Gastroesophageal sphincter (tissue), 4 donors: ENCODE measurements around the gene PLXNA1. TPM values are rescaled to one million over a fixed set of nuclear protein-coding genes. Genes with fewer than 3 reads are reported as not detected.

Experiments
- ATAC-seq: fragments of 150-250 bp; one replicate; pipeline ENCODE4 v1.9.1; 2016; ENCODE audit warnings: mild to moderate bottlenecking, moderate library complexity
- H3K27ac ChIP-seq, 4 donors: fragments of 200-600 bp; sonication (generic) in 3 of 4; 1 replicate in 3 of 4; 2 replicates in 1 of 4; pipeline ENCODE4 v1.5.1; 2016 to 2019
- H3K27me3 ChIP-seq: fragments of 200-600 bp; sonication (generic); one replicate; pipeline ENCODE4 v1.5.1; 2019
- H3K36me3 ChIP-seq, 2 donors: fragments of 200-600 bp; sonication (generic); one replicate each; pipeline ENCODE4 v1.5.1; 2019; ENCODE audit warnings: control low read depth in 1 of 2
- H3K4me1 ChIP-seq, 3 donors: fragments of 200-600 bp; sonication (generic); 1 replicate in 2 of 3; 2 replicates in 1 of 3; pipeline ENCODE4 v1.5.1; 2016 to 2019; ENCODE audit warnings: control low read depth in 2 of 3
- H3K4me3 ChIP-seq, 2 donors: fragments of 200-600 bp; sonication (generic); one replicate each; pipeline ENCODE4 v1.5.1; 2019; ENCODE audit warnings: mild to moderate bottlenecking in 1 of 2, moderate library complexity in 1 of 2
- H3K9me3 ChIP-seq, 3 donors: fragments of 200-600 bp; sonication (generic); one replicate each; pipeline ENCODE4 v1.5.1; 2017 to 2019; ENCODE audit warnings: control low read depth in 2 of 3
- EP300 ChIP-seq: sonication (generic); formaldehyde crosslinking; IDR thresholded peaks from one replicate; pipeline ENCODE4 v1.6.1; 2017; ENCODE audit warnings: antibody characterized with exemption, mild to moderate bottlenecking
- POLR2A ChIP-seq, 2 donors: fragments of 450-650 bp; IDR thresholded peaks; one replicate each; pipeline ENCODE4 v1.6.1; 2017; ENCODE audit warnings: antibody characterized with exemption in 2 of 2, mild to moderate bottlenecking in 2 of 2, moderate library complexity in 1 of 2
- POLR2AphosphoS5 ChIP-seq: sonication (generic); formaldehyde crosslinking; IDR thresholded peaks from one replicate; pipeline ENCODE4 v1.6.1; 2017; ENCODE audit warnings: antibody characterized with exemption
- WGBS, 2 donors: methylation state at CpG; one replicate each; pipeline ENCODE4 v1.1.5; 2018; ENCODE audit warnings: low coverage in 1 of 2; 5-methylcytosine and 5-hydroxymethylcytosine counted together
- total RNA-seq, 4 donors: library from RNA; depleted of rRNA; stranded (reverse); fragments of >200 nt; gene quantifications; one replicate each; pipeline ENCODE4 v1.1.0, GENCODE V29; 2016
- TF ChIP-seq, protein P1 (sequence below), 4 experiments: fragments of 200-600 bp in 2 of 4; fragments of 450-650 bp in 2 of 4; sonication (generic) in 1 of 4; IDR thresholded peaks; one replicate each; pipeline ENCODE4 v1.5.1; 2017 to 2019; ENCODE audit warnings: antibody characterized with exemption in 4 of 4, mild to moderate bottlenecking in 2 of 4, moderate library complexity in 2 of 4

The PLXNA1 gene
- total RNA-seq, 4 donors from 2014 or later = 20.1 to 86.7 (median 31.9) TPM

DNA sequence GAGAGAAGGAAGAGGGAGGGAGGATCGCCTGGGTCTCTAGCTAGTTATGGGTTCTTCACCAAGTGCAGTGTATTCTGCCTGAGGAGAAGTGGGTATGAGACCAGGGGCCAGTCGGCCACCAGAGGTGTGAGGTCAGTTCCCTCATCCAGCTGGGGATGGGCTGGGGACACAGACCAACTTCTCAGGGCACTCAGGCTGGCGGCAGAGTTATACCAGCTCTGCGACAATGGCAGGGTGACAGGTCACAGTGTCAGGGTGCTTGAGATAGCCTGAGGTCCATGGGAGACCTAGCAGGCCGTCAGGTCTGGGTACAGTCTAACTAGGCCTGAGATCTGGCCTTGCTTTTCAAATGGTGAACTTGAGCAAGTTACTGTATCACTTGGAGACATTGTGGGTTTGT, 31.4 kb upstream of the PLXNA1 start:
- no peak for ATAC-seq
- H3K9me3 ChIP-seq = no peaks in the 10 kb centered on the region

DNA sequence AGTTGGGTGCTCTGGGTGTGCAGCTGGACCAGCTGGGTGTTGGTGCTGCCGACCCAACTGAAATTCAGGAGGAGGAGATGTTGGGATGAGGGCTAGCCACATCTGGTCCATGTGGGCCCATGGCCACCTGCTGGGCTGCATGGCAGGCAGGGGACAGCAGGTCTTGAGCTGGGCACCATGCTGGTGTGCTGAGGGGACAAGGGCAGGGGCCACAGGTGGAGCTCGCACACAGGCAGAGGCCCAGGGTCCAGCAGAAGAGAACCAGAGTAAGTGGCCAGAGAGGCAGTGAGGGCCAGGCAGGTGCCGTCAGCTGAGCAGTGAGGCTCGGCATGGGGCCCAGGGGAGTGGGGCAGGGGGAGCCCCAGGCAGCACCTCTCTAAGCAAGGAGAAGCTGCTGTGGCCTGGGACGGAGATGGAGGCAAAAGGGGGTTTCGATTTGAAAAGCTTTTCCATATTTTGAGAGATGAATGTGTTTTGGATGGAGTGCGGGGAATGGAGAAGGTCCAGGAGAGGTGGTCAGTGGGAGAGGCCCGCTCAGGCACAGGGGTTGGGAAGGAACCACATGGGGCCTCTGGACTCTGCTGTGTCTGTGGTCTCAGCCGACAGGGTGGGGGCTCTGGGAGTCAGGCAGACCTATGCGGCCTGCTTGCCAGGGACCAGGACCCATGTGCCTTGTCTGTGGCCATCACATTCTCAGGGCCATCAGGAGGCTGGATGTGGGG, 30.5 kb upstream of the PLXNA1 start:
- H3K9me3 ChIP-seq = no peaks in the 10 kb centered on the region
- no peak overlapping the region for H3K27ac ChIP-seq
- H3K4me1 ChIP-seq = no peaks in the 10 kb centered on the region
- WGBS, 2 donors = 92 to 98% methylated on average over 5 to 6 of the region's 10 CpGs
- H3K4me3 ChIP-seq = no peak overlapping the region
- TF ChIP-seq POLR2AphosphoS5 (no peak), EP300 (no peak), POLR2A (IDR thresholded peaks at IDR 0.05) (no peak)
- TF ChIP-seq, protein P1, sequence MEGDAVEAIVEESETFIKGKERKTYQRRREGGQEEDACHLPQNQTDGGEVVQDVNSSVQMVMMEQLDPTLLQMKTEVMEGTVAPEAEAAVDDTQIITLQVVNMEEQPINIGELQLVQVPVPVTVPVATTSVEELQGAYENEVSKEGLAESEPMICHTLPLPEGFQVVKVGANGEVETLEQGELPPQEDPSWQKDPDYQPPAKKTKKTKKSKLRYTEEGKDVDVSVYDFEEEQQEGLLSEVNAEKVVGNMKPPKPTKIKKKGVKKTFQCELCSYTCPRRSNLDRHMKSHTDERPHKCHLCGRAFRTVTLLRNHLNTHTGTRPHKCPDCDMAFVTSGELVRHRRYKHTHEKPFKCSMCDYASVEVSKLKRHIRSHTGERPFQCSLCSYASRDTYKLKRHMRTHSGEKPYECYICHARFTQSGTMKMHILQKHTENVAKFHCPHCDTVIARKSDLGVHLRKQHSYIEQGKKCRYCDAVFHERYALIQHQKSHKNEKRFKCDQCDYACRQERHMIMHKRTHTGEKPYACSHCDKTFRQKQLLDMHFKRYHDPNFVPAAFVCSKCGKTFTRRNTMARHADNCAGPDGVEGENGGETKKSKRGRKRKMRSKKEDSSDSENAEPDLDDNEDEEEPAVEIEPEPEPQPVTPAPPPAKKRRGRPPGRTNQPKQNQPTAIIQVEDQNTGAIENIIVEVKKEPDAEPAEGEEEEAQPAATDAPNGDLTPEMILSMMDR (IDR thresholded peaks at IDR 0.05) = no peak
- peaks cover 0 to 27% of the 10 kb centered on the region in 2 donors for H3K36me3 ChIP-seq
- H3K27me3 ChIP-seq = no peaks in the 10 kb centered on the region
- ATAC-seq = no peak

More for the DNA sequence above, 31.4 kb upstream of the PLXNA1 start:
- WGBS, 2 donors = 92 to 100% methylated on average over 1 to 2 of the region's 5 CpGs
- Histone ChIP-seq H3K27ac (no peak overlapping the region), H3K4me3 (no peak overlapping the region), H3K36me3 (peaks cover 0 to 29% of the 10 kb centered on the region in 2 donors), H3K27me3 (no peaks in the 10 kb centered on the region), H3K4me1 (no peaks in the 10 kb centered on the region)
- TF ChIP-seq POLR2AphosphoS5 (no peak), POLR2A (IDR thresholded peaks at IDR 0.05) (no peak), EP300 (no peak)
- TF ChIP-seq, protein P1 (IDR thresholded peaks at IDR 0.05) = no peak

DNA sequence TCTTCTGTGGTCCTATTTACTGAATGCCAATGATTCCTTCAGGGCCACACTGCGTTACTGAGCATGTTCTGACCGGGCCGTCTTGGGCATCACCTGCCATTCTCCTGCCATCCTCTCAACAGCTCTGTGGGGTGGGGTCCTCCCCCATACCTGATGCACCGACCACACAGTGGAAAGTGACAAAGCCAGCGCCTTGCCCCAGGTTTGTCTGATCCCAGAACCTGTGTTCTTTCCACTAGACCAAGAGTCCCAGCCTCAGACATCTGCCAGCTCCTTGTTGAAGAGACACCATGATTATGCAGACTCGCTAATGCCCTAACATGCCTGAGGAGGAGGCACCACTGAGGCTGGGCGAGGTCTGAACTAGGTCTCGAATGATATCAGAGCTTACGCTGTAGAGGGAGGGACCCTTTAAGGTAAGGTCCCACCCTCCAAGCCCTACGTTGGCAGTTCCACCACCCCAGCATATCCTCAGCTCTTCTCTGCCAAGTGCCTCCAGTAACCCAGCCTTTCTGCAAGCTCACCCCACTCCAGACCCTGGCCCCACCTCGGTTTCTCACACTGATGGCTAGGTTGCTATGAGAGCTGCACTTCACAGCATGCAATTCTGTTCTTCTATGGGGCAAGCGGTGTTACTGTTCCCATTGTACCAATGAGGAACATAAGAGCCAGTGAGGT, 29.8 kb upstream of the PLXNA1 start:
- no peak for ATAC-seq
- TF ChIP-seq, protein P1 (IDR thresholded peaks at IDR 0.05) = no peak
- TF ChIP-seq EP300 (no peak), POLR2AphosphoS5 (no peak), POLR2A (IDR thresholded peaks at IDR 0.05) (no peak)
- WGBS, 2 donors = 94 to 100% methylated on average over 4 to 5 of the region's 12 CpGs

DNA sequence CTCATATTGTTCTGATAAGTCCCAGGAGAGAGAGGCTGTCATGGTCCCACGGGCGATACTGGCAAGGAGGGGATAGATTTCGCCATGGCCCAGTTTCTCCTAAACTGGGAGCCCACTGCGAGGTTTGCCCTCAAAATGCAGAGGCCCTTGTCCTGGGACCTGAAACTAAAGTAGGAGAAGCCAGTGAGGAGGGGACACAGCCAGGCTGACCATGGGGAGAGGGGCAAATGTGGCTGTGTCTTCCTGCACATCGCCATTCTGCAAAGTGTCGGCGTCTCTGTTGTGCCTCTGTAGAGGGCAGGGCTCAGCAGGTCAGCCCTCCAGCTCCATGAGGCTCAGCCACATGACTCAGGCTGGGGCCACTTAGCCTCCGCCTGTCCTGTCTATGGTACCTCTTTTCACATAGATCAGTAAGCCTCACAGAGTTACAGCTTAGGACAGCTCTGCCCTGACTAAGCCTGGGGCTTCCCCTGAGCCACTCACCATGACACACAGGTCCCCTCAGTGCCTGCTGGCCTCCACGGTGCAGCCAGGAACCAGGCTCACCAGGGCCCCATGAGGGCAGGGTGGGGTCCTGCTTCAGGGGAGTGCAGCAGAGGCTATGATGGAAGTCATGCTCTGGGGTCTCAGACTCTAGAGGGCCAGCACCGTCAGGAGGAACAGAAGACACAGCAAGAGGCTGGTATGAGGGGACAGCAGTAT, 28.6 kb upstream of the PLXNA1 start:
- Histone ChIP-seq H3K36me3 (peaks cover 0 to 17% of the 10 kb centered on the region in 2 donors), H3K4me3 (no peak overlapping the region), H3K4me1 (no peaks in the 10 kb centered on the region), H3K9me3 (no peaks in the 10 kb centered on the region), H3K27me3 (no peaks in the 10 kb centered on the region), H3K27ac (no peak overlapping the region)
- no peak for ATAC-seq
- TF ChIP-seq POLR2A (IDR thresholded peaks at IDR 0.05) = no peak
- WGBS, 2 donors = 100% methylated on average over 3 of the region's 10 CpGs; no CpG with 5 or more reads in 1 of the 2 donors

More for the DNA sequence above, 29.8 kb upstream of the PLXNA1 start:
- no peaks in the 10 kb centered on the region for H3K9me3 ChIP-seq
- no peak overlapping the region for H3K4me3 ChIP-seq
- no peaks in the 10 kb centered on the region for H3K27me3 ChIP-seq
- H3K4me1 ChIP-seq = no peaks in the 10 kb centered on the region
- H3K27ac ChIP-seq = no peak overlapping the region
- peaks cover 0 to 21% of the 10 kb centered on the region in 2 donors for H3K36me3 ChIP-seq

DNA sequence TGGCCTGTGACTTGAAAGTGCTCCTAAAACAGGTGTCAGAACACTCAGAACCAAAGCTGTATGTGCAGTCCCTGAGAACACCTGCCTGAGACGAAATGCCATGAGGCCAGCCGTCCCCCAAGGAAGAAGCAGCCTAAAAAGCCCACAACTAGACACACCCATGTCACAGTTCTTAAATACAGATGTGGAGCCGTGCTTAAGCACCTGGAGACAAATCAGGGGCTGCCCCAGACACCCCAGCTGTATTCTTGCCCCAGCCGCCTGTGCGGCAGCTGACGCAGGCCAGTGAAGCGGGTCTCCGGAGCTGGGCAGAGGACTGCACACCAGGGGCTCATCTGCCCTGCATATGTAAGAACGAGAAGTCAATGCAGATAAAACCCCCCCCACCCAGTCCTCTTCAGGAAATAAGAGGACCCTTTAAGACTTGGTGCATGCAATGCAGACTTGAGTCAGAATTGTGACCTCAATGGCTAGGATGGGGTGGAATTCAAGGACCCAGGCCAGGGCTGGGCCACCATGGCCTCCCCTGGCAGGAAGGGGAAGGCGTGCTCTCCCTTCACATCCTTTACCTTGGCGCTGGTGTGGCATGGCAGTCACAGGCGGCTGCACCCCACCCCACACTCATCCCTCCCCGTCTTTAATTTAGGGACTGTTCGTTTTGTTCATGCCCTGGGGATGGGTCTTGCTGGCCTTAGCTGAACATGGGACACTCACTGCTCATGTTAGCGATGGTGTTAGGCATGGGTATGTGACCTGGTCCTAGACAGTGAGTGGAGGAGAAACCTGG, 27.7 kb upstream of the PLXNA1 start:
- no peak overlapping the region for H3K4me3 ChIP-seq
- no peak overlapping the region for H3K27ac ChIP-seq
- H3K27me3 ChIP-seq = no peaks in the 10 kb centered on the region
- peaks cover 0 to 15% of the 10 kb centered on the region in 2 donors for H3K36me3 ChIP-seq
- no peak for ATAC-seq
- H3K4me1 ChIP-seq = peaks cover 0 to under 1% (median 0%) of the 10 kb centered on the region in 3 donors
- H3K9me3 ChIP-seq = no peaks in the 10 kb centered on the region
- no peak for TF ChIP-seq EP300
- no peak for TF ChIP-seq POLR2AphosphoS5
- no peak for TF ChIP-seq POLR2A (IDR thresholded peaks at IDR 0.05)
- TF ChIP-seq, protein P1 (IDR thresholded peaks at IDR 0.05) = no peak
- WGBS, 2 donors = 90 to 100% methylated on average over 1 to 6 of the region's 15 CpGs
